ENCODE results near the gene CHST8. TPM values are rescaled to one million over a fixed set of nuclear protein-coding genes. Genes with fewer than 3 reads are reported as not detected.

Gene CHST8
- total and polyA plus RNA-seq, 2 of the 13 experiments (the other 11 are each of a cell fraction or from before 2014, with no cell fraction given): not detected

GRCh38 chr19:33799476-33799875 is 177.7 kb downstream of the CHST8 start (continued):
- TF ChIP-seq MLXIP (CRISPR knock-in tag; IDR thresholded peaks at IDR 0.05; ENCODE audit: borderline replicate concordance): no peak

- intact Hi-C loops (cut with micrococcal nuclease; ENCODE audit: unreplicated experiment): no loop called here
- TF ChIP-seq ZNF431 (CRISPR knock-in tag; IDR thresholded peaks at IDR 0.05; ENCODE audit: borderline replicate concordance, low read depth): no peak
- no peak for TF ChIP-seq NCOA2 (CRISPR knock-in tag; IDR thresholded peaks at IDR 0.05)
- no peak for TF ChIP-seq DR1 (CRISPR knock-in tag; IDR thresholded peaks at IDR 0.05)
- no peak for TF ChIP-seq SIX1 (CRISPR knock-in tag; IDR thresholded peaks at IDR 0.05; ENCODE audit: borderline replicate concordance)
- TF ChIP-seq ZBTB7A (CRISPR knock-in tag; IDR thresholded peaks at IDR 0.05): no peak
- FAIRE-seq: no peak
- no peak overlapping the region for H2AFZ ChIP-seq (ENCODE audit: low read length)
- ChIA-PET CTCF (ENCODE audit: low intra/inter-chr PET ratio, low total read pairs) (no interaction called here), POLR2A (no interaction called here)
- H3K36me3 ChIP-seq (replicated peaks in 1 of 2; ENCODE audit: control insufficient read depth in 1 of 2, insufficient read depth in 2 of 2, low read length in 2 of 2): peaks cover 6 to 33% of the 10 kb centered on the region in 2 experiments
- in situ Hi-C loops (cut with HindIII; ENCODE audit: extremely low pct_ligation_motif_present, low pct_unique_long_range_greater_than_20kb): no loop called here
- peaks cover 30% of the 10 kb centered on the region for H3K4me1 ChIP-seq (ENCODE audit: insufficient read depth, low read length)
- no peaks in the 10 kb centered on the region for H3K9me3 ChIP-seq (ENCODE audit: low read length)
- H3K4me2 ChIP-seq (ENCODE audit: low read depth, low read length): no peak overlapping the region
- no peak for ATAC-seq
- H3K4me3 ChIP-seq (replicated peaks in 1 of 3; ENCODE audit: insufficient read depth in 1 of 3, low read depth in 2 of 3, low read length in 3 of 3): no peak overlapping the region
- no peak overlapping the region for H3K27ac ChIP-seq (ENCODE audit: extremely low read length, insufficient read depth, low read length)
- no TSS peak for BruUV-seq (replicated peaks)
- DNase-seq (ENCODE audit: low spot score): no peak
- H3K9ac ChIP-seq (ENCODE audit: insufficient read depth, low read depth, low read length): no peak overlapping the region
- H3K79me2 ChIP-seq (ENCODE audit: insufficient read depth, low read length): peaks cover 7% of the 10 kb centered on the region
- H3K27me3 ChIP-seq (ENCODE audit: control insufficient read depth in 1 of 2, insufficient read depth in 2 of 2, low read length in 2 of 2): no peaks in the 10 kb centered on the region
- no peaks in the 10 kb centered on the region for H4K20me1 ChIP-seq (ENCODE audit: insufficient read depth, low read length)
- 99% methylated on average over 15 of the region's 16 CpGs for WGBS (ENCODE audit: low lambda C conversion rate)
Observed at GRCh38 chr19:33800012-33800680, 178.4 kb downstream of the CHST8 start.

Data from HepG2 (cell line).